CD4-positive, alpha-beta T cell (primary cell): ENCODE results near the gene ANO2. TPM values are rescaled to one million over a fixed set of nuclear protein-coding genes. Genes with fewer than 3 reads are reported as not detected.

Source experiments
- ATAC-seq: fragments of 200-7000 bp; cut with Tn5 transposase; one replicate; pipeline ENCODE4 v1.10.0; 2022; ENCODE audit warnings: mild to moderate bottlenecking; ENCODE audit not compliant: poor library complexity
- CTCF ChIA-PET: fragments of 350-600 bp; sonication (Branson Sonifier 250); formaldehyde crosslinking; loops from one replicate; lab custom pipeline; 2021; ENCODE audit warnings: antibody characterized with exemption, inconsistent platforms; lab: Charles Lee
- POLR2A ChIA-PET: fragments of 350-600 bp; sonication (Branson Sonifier 250); formaldehyde crosslinking; loops from one replicate; lab custom pipeline; 2021; ENCODE audit warnings: antibody characterized with exemption, inconsistent platforms; lab: Charles Lee
- DNase-seq, 14 experiments: peaks; one replicate each; pipeline ENCODE4 v3.0.0-alpha.2; 2013 to 2020; ENCODE audit warnings: mixed read lengths in 2 of 14
- H3K27ac ChIP-seq, 2 donors: one replicate each; pipeline versions ENCODE4 v1.5.1 to v1.7.0; 2013; ENCODE audit warnings: low read length in 2 of 2, low read depth in 1 of 2, mild to moderate bottlenecking in 1 of 2
- H3K27me3 ChIP-seq, 2 experiments: 1 replicate in 1 of 2; 2 replicates in 1 of 2; pipeline versions ENCODE4 v1.6.1 to v1.7.0; 2013; ENCODE audit warnings: low read length in 2 of 2, control low read depth in 1 of 2, mild to moderate bottlenecking in 1 of 2, moderate library complexity in 1 of 2; ENCODE audit not compliant: insufficient read depth in 2 of 2, control insufficient read depth in 1 of 2
- H3K36me3 ChIP-seq: one replicate; pipeline ENCODE4 v1.6.1; 2013; ENCODE audit warnings: low read length, control low read depth; ENCODE audit not compliant: insufficient read depth
- H3K4me1 ChIP-seq: one replicate; pipeline ENCODE4 v1.6.1; 2013; ENCODE audit warnings: low read length, control low read depth; ENCODE audit not compliant: insufficient read depth
- H3K4me3 ChIP-seq: one replicate; pipeline ENCODE4 v1.5.1; 2013; ENCODE audit warnings: mild to moderate bottlenecking, low read length, moderate library complexity
- H3K9me3 ChIP-seq, 2 experiments: 1 replicate in 1 of 2; 2 replicates in 1 of 2; pipeline versions ENCODE4 v1.6.1 to v1.7.0; 2013; ENCODE audit warnings: low read length in 2 of 2, mild to moderate bottlenecking in 2 of 2, control low read depth in 1 of 2, moderate library complexity in 1 of 2; ENCODE audit not compliant: control insufficient read depth in 1 of 2, insufficient read depth in 1 of 2
- H3K27ac Mint-ChIP-seq: one replicate; pipeline ENCODE4 v1.8.0; 2020; ENCODE audit warnings: mixed read lengths
- H3K27me3 Mint-ChIP-seq: one replicate; pipeline ENCODE4 v1.8.0; 2021; ENCODE audit warnings: mixed read lengths
- H3K36me3 Mint-ChIP-seq: one replicate; pipeline ENCODE4 v1.8.0; 2021; ENCODE audit warnings: low read depth, mixed read lengths
- H3K4me1 Mint-ChIP-seq: one replicate; pipeline ENCODE4 v1.8.0; 2021; ENCODE audit warnings: low read depth, mixed read lengths
- H3K4me3 Mint-ChIP-seq: one replicate; pipeline ENCODE4 v1.8.0; 2020; ENCODE audit warnings: mild to moderate bottlenecking, mixed read lengths
- H3K9me3 Mint-ChIP-seq: one replicate; pipeline ENCODE4 v1.8.0; 2020; ENCODE audit warnings: mixed read lengths
- intact Hi-C, 2 experiments: fragments of 100-400 bp; cut with DNase I in 1 of 2; cut with micrococcal nuclease in 1 of 2; formaldehyde crosslinking; loops; one replicate each; pipeline versions ENCODE4 v1.15.1 to v1.9.0; 2023 to 2025; cut with DNase I, micrococcal nuclease
- polyA plus RNA-seq, 2 donors: library from polyadenylated mRNA; unstranded; fragments of 120-200 nt; gene quantifications; one replicate each; pipeline ENCODE4 v1.2.1, GENCODE V29; 2013
- total RNA-seq, 174 experiments: library from RNA in 2 of 174; stranded (reverse) in 2 of 174; gene quantifications; one replicate each; pipeline ENCODE4 v1.2.3 and lab custom pipeline; 2021 to 2026
- TF ChIP-seq, protein P1 (sequence below): fragments of 200-600 bp; IDR thresholded peaks from one replicate; pipeline ENCODE4 v1.8.0; 2022; ENCODE audit warnings: antibody characterized with exemption, mild to moderate bottlenecking

Gene ANO2
- total RNA-seq = not detected
- polyA plus RNA-seq (2013, experiment 1 of 2) = not detected
- 0.16 TPM for polyA plus RNA-seq (2013, experiment 2 of 2)
- 0 to 0.25 (median 0) reads per million in 172 experiments for total RNA-seq (lab: John Stamatoyannopoulos, UW)

DNA sequence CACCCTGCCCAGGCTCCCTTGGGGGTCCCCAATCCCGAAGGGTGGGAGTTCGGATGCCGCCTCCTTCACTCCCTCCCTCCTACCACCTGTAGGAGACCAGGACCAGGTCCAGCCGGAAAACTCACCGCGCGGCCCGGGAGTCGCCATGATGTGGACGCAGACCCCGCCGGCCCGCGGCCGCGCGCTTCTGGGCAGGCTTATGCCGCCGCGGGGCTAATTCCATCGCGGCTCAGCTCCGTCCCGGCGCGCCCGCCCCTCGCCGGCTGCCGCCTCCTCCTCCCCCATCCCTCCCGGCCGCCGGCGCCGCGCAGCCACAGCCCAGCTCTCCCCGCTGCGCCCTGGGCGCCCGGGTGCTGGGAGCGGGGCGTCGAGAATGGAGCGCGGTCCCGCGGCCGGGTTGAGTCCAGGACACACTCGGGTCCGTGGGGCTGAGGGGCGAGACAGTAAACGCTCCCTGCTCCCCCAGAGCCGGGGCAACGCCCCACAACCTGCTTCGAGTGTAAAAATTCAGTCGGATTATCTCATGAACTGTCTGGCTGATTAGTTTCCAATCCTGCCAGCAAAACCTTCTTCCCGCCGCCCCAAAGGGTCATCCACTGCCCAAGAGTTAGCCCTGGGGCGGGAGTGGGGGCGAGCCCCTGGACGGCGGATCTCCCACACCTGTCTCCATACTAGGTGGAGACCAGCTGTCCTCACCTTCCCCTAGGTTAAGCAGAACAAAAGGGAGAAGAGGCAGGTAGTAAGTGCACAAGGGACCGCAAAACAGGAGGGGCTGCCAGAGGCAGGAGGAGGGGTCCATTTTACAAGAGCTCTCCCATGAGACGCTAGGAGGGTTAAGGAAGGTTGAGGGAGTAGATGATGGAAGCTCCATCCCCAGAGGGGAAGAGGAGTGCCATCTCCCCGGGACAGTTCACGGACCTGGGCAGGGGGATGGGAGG is at the start of gene ANO2:
Gene ANO2 (minus strand): TSS at position 189 of the 938 bp plus-strand sequence. CDS start 42 bp downstream, at position 147.
- ChIA-PET CTCF (no interaction called here), POLR2A (no interaction called here)
- TF ChIP-seq, protein P1, sequence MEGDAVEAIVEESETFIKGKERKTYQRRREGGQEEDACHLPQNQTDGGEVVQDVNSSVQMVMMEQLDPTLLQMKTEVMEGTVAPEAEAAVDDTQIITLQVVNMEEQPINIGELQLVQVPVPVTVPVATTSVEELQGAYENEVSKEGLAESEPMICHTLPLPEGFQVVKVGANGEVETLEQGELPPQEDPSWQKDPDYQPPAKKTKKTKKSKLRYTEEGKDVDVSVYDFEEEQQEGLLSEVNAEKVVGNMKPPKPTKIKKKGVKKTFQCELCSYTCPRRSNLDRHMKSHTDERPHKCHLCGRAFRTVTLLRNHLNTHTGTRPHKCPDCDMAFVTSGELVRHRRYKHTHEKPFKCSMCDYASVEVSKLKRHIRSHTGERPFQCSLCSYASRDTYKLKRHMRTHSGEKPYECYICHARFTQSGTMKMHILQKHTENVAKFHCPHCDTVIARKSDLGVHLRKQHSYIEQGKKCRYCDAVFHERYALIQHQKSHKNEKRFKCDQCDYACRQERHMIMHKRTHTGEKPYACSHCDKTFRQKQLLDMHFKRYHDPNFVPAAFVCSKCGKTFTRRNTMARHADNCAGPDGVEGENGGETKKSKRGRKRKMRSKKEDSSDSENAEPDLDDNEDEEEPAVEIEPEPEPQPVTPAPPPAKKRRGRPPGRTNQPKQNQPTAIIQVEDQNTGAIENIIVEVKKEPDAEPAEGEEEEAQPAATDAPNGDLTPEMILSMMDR = no peak
- no peaks in the 10 kb centered on the region for H3K4me1 Mint-ChIP-seq
- Histone ChIP-seq H3K27ac (no peak within 1 kb of the TSS), H3K27me3 (peaks cover 29 to 52% of the 10 kb centered on the region in 2 experiments), H3K9me3 (peaks cover 0 to 4% of the 10 kb centered on the region in 2 experiments), H3K36me3 (no peaks in the 10 kb centered on the region), H3K4me1 (no peaks in the 10 kb centered on the region), H3K4me3 (no peak within 1 kb of the TSS)
- no peaks in the 10 kb centered on the region for H3K9me3 Mint-ChIP-seq
- ATAC-seq (no peak), DNase-seq (no peak)
- peaks cover 88% of the 10 kb centered on the region for H3K27me3 Mint-ChIP-seq
- intact Hi-C loops = no loop called here
- H3K27ac Mint-ChIP-seq = no peak within 1 kb of the TSS
- no peaks in the 10 kb centered on the region for H3K36me3 Mint-ChIP-seq
- no peak within 1 kb of the TSS for H3K4me3 Mint-ChIP-seq

DNA sequence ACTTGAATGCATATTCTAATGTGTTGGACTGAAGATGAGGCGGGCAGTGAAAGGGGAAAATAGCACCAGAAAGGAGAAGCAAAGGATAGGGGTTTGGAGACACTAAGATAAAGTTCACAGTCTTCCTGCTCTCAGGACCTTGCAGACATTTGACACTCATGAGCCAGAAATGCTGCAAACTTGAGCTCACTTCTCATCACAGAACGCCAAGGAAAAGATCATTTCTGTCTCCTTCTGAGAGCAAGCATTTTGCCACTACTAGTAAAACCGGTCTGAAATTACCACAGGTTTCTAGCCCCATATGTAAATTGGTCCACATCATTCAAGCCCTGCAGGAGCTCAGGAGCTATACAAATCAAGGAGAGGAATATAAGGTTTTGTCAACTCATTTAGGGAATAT is 44.6 kb upstream of the ANO2 start:
- Mint-ChIP-seq H3K27me3 (peaks cover 7% of the 10 kb centered on the region), H3K36me3 (no peaks in the 10 kb centered on the region), H3K4me1 (no peaks in the 10 kb centered on the region), H3K27ac (no peak overlapping the region), H3K9me3 (no peaks in the 10 kb centered on the region), H3K4me3 (no peak overlapping the region)
- no peaks in the 10 kb centered on the region for H3K27me3 ChIP-seq
- no peak overlapping the region for H3K27ac ChIP-seq
- H3K4me1 ChIP-seq = peaks cover 4% of the 10 kb centered on the region
- no peak overlapping the region for H3K4me3 ChIP-seq
- TF ChIP-seq, protein P1 = no peak
- intact Hi-C loops = no loop called here
- no peak for ATAC-seq
- no peak for DNase-seq
- H3K36me3 ChIP-seq = no peaks in the 10 kb centered on the region
- H3K9me3 ChIP-seq = no peaks in the 10 kb centered on the region
- CTCF ChIA-PET = interaction anchor here (1.1 to 3.0 kb wide), 2 partner anchors 48 to 50 kb away, joined by 3 to 13 read pairs; no protein-coding TSS in a partner anchor
- POLR2A ChIA-PET = no interaction called here

DNA sequence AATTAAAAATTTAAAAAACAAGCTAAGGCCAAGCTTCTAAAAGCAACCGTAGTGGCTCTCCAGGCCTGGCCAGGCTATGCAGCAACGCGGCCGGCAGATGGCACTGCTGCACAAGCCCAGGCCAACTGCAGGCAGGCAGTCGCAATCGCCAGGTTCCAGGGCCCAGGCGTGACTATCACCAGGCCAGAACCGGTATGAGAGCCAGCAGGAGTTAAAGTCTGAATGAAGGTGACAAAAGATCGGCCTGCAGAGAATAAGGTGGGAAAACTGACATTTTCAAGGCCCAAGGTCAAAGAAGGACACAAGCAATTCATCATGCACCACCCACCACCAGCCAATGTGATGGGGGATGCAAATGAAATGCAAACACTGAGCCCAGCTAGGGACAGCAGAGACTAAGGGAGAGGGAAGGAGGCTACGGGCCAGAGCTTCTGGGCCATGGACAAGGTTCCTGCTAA is 43.6 kb upstream of the ANO2 start:
- Mint-ChIP-seq H3K27ac (no peak overlapping the region), H3K4me1 (no peaks in the 10 kb centered on the region)
- POLR2A ChIA-PET = no interaction called here

More for the DNA sequence above, 43.6 kb upstream of the ANO2 start:
- H3K9me3 Mint-ChIP-seq = no peaks in the 10 kb centered on the region
- peak; percentile 86 for ATAC-seq
- Histone ChIP-seq H3K36me3 (no peaks in the 10 kb centered on the region), H3K27me3 (no peaks in the 10 kb centered on the region), H3K27ac (no peak overlapping the region), H3K4me1 (peaks cover 4% of the 10 kb centered on the region), H3K9me3 (no peaks in the 10 kb centered on the region), H3K4me3 (no peak overlapping the region)
- peak; percentile 52 to 83 (median 63) for DNase-seq
- CTCF ChIA-PET = interaction anchor here (0.6 to 3.0 kb wide), 4 partner anchors 10 to 299 kb away, joined by 3 to 13 read pairs (median 3); no protein-coding TSS in a partner anchor
- no peaks in the 10 kb centered on the region for H3K36me3 Mint-ChIP-seq
- H3K4me3 Mint-ChIP-seq = no peak overlapping the region
- TF ChIP-seq, protein P1 = peak; percentile 98
- no peaks in the 10 kb centered on the region for H3K27me3 Mint-ChIP-seq
- intact Hi-C loops = loop anchor here (1.0 kb wide), 2 partner anchors 52 to 297 kb away; no protein-coding TSS in a partner anchor
